ENCODE results near the gene SNX17.

- TF ChIP-seq POLR2A (IDR thresholded peaks at IDR 0.05): no peak
- no peak for TF ChIP-seq CTCF (IDR thresholded peaks at IDR 0.05)
These were observed 34.2 kb upstream of the SNX17 start for GRCh38 chr2:27336173-27336572.
